Effector memory CD4-positive, alpha-beta T cell (primary cell): ENCODE results near the gene IL13.

ENCODE experiments used
- DNase-seq, 3 donors: peaks; one replicate each; pipeline ENCODE4 v3.0.0-alpha.2; 2020
- H3K27ac ChIP-seq: 2 replicates; pipeline ENCODE4 v1.7.0; 2013; ENCODE audit warnings: mild to moderate bottlenecking, low read length, moderate library complexity; ENCODE audit not compliant: insufficient read depth, poor library complexity, severe bottlenecking
- H3K27me3 ChIP-seq: replicated peaks from 2 replicates; pipeline ENCODE4 v1.7.0; 2013; ENCODE audit warnings: mild to moderate bottlenecking, low read length; ENCODE audit not compliant: insufficient read depth, control insufficient read depth, poor library complexity, severe bottlenecking
- H3K36me3 ChIP-seq: 2 replicates; pipeline ENCODE4 v1.7.0; 2013; ENCODE audit warnings: mild to moderate bottlenecking, low read length, moderate library complexity; ENCODE audit not compliant: control insufficient read depth, insufficient read depth
- H3K4me1 ChIP-seq: 2 replicates; pipeline ENCODE4 v1.7.0; 2013; ENCODE audit warnings: low read length, mild to moderate bottlenecking; ENCODE audit not compliant: control insufficient read depth, insufficient read depth, poor library complexity, severe bottlenecking
- H3K4me3 ChIP-seq: 2 replicates; pipeline ENCODE4 v1.7.0; 2013; ENCODE audit warnings: low read length, low read depth, mild to moderate bottlenecking; ENCODE audit not compliant: insufficient read depth, poor library complexity, severe bottlenecking
- H3K9me3 ChIP-seq: 2 replicates; pipeline ENCODE4 v1.7.0; 2013; ENCODE audit warnings: mild to moderate bottlenecking, low read length, moderate library complexity; ENCODE audit not compliant: control insufficient read depth

IL13 gene

DNA sequence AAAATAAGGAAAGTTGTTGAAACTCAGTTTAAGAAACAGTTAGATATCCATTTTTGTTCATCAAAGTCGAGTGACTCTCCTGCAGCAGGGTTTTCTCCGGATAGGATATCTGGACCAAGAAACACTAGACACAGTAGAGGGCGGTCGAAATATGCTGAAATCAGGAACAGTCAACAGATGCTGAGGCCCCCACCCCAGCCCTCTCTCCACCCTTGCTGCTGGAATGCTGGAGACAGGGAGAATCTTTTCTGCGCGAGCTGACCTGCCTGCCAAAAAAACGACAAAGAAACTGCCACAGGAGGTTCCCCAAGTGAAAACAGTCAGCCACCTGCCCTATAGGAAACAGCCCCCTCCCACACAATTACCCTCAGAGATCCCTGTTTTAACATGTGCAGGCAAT, 4.3 kb upstream of the IL13 start:
- no peak for DNase-seq
- Histone ChIP-seq H3K36me3 (no peaks in the 10 kb centered on the region), H3K27ac (no peak overlapping the region), H3K9me3 (peaks cover 5% of the 10 kb centered on the region), H3K4me3 (no peak overlapping the region), H3K27me3 (peaks cover 15% of the 10 kb centered on the region), H3K4me1 (peaks cover 9% of the 10 kb centered on the region)

DNA sequence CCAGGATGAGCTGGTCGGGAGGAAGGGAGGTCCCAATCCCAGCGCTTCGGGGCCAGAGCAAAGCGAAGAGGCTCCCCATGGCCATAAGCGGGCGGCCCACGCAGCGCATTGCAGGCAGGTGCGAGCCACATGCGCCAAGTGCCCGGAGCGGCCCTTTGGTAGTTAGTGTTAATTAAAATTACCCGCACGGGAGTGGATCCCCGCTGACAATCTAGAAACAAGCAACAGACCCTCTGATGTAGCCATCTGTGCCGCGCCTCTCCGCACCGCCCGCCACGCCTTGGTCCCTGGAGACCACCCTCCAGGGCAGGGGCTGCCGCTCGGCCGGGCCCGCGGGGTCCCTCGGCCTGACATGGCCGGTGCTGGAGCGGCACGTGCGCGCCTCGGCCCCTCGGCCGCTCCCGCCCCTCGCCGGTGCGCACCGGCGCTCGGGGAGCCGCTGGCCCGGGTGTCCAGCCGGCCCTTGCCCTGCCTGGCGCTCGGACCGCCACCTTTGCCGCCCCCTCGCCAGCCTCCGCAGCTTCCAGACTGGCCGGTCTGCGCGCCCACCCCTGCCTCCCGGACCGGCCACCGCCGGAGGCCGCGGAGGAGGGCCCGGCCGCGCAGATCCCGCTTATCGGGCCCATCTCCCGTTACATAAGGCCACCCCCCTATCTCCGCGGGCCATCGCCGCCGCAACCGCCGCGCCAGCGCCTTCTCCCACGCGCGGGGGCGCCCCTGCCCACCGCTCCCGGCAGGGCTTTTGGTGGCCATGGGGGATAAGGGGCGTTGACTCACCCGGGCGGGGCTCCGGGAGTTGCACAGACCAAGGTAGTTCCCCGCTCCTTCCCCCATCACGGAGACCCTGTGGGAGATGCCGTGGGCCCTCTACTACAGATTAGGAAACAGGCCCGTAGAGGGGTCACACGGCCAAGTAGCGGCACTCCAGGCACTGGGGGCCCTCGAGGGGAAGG, 1.9 kb upstream of the IL13 start:
- Histone ChIP-seq H3K27ac (no peak overlapping the region), H3K9me3 (no peaks in the 10 kb centered on the region), H3K4me1 (peaks cover 10% of the 10 kb centered on the region), H3K4me3 (peak overlapping the region; percentile 48), H3K36me3 (no peaks in the 10 kb centered on the region), H3K27me3 (peaks cover 15% of the 10 kb centered on the region)
- peak in 1 of 3 donors; percentile 18 for DNase-seq

DNA sequence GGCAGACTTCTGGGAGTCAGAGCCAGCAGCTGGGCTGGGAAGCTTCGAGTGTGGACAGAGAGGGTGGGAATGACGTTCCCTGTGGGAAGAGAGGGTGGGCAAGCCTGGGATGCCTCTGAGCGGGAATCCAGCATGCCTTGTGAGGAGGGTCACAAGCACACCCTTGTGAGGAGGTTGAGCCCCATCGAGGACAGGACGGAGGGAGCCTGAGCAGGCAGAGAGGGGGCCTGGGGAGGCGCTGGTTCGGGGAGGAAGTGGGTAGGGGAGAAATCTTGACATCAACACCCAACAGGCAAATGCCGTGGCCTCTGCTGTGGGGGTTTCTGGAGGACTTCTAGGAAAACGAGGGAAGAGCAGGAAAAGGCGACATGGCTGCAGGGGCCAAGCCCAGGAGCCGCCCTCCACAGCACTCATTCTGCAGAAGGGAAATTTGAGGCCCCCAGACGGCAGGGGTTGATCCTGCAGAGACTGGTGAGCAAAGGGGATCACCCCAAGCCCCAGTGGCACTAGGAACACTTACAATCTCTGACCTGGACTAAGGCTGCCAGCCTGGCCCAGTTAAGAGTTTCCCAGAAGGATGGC, 1.1 kb upstream of the IL13 start:
- Histone ChIP-seq H3K4me3 (peak overlapping the region; percentile 48), H3K27ac (no peak overlapping the region), H3K4me1 (peaks cover 13% of the 10 kb centered on the region), H3K9me3 (no peaks in the 10 kb centered on the region), H3K27me3 (peaks cover 15% of the 10 kb centered on the region), H3K36me3 (no peaks in the 10 kb centered on the region)
- DNase-seq, result no peak

DNA sequence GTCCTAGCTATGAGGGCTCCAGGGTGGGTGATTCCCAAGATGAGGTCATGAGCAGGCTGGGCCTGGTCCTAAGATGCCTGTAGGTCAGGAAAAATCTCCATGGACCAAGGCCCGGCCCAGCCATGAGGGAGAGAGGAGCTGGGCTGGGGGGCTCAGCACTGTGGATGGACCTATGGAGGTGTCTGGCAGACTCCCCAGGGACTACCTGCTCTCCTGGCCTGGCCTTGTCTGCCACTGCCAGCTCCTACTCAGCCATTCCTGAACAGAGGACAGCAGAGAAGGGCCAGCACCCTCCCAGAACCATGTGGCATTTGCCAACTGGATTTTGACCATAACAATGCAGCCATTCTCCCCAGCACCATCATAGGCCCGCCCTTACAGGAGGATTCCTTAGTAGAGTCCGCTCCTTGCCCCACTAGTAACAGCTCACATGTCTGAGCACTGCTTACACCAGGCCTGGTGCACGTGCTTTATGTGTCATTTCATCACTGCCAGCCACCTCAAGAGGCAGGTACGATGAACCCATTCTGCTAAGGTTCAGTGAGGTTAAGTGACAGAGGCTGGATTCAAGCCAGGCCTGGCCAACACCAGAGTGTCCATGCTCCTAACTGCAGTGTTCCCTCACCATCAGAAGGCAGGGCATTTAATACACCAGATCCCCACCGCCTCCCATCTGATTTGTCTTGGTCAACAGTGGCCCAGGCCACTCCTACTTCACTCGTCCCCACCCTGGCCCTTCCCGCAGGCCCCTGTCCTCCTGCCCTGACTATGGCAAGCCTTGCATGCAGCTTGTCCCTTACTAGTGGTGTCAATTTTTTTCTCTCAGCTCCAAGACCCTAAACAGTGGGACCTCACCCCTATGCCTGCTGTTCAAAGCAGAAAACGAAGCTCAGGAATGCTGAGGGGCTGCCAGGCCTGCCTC, 669 bp downstream of the IL13 start:
- Histone ChIP-seq H3K36me3 (no peaks in the 10 kb centered on the region), H3K27me3 (peaks cover 15% of the 10 kb centered on the region), H3K4me3 (no peak overlapping the region), H3K27ac (no peak overlapping the region), H3K9me3 (no peaks in the 10 kb centered on the region), H3K4me1 (peaks cover 13% of the 10 kb centered on the region)
- no peak for DNase-seq

DNA sequence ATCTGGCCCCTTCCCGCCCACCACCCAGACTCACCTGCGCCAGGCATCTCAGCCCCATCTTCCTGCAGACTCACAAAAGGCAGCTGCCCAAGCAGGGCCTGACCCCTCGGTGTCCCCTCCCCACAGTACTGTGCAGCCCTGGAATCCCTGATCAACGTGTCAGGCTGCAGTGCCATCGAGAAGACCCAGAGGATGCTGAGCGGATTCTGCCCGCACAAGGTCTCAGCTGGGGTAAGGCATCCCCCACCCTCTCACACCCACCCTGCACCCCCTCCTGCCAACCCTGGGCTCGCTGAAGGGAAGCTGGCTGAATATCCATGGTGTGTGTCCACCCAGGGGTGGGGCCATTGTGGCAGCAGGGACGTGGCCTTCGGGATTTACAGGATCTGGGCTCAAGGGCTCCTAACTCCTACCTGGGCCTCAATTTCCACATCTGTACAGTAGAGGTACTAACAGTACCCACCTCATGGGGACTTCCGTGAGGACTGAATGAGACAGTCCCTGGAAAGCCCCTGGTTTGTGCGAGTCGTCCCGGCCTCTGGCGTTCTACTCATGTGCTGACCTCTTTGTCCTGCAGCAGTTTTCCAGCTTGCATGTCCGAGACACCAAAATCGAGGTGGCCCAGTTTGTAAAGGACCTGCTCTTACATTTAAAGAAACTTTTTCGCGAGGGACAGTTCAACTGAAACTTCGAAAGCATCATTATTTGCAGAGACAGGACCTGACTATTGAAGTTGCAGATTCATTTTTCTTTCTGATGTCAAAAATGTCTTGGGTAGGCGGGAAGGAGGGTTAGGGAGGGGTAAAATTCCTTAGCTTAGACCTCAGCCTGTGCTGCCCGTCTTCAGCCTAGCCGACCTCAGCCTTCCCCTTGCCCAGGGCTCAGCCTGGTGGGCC, 1.9 kb downstream of the IL13 start:
- DNase-seq, result no peak
- Histone ChIP-seq H3K4me3 (no peak overlapping the region), H3K4me1 (peaks cover 13% of the 10 kb centered on the region), H3K27me3 (peaks cover 15% of the 10 kb centered on the region), H3K9me3 (no peaks in the 10 kb centered on the region), H3K36me3 (no peaks in the 10 kb centered on the region), H3K27ac (no peak overlapping the region)

DNA sequence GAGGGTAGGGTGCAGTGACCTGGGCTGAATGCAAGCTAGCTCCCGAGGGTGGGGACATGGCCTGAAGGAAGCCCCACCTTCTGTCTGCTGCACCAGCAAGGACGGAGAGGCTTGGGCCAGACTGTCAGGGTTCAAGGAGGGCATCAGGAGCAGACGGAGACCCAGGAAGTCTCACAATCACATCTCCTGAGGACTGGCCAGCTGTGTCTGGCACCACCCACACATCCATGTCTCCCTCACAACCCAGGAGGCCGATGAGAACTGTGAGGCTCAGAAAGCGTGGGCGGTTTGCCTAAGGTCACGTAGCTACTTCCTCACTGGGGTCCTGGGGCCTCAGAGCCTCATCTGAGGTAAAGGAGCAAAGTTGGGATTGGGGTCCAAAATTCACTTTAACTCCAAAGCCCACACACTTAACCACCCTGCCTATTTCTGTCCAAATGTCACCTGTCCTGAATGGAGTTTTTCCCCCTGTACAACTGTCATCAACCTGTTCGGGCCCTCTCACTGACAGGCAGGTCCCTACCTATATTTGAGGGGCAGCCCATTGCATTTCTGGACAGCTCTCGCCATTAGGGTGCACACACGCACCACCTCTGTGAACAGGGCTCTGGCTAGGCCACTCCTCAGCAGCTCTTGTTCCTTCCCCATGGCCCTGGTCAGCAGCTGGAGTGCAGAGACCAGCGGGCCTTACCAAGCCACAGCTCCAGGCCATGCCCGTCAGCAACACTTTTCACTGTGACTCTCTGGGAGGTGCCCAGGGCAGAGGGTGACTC, 3.4 kb downstream of the IL13 start:
- Histone ChIP-seq H3K27ac (no peak overlapping the region), H3K4me1 (peaks cover 12% of the 10 kb centered on the region), H3K9me3 (no peaks in the 10 kb centered on the region), H3K36me3 (no peaks in the 10 kb centered on the region), H3K27me3 (peaks cover 7% of the 10 kb centered on the region), H3K4me3 (no peak overlapping the region)
- no peak for DNase-seq

DNA sequence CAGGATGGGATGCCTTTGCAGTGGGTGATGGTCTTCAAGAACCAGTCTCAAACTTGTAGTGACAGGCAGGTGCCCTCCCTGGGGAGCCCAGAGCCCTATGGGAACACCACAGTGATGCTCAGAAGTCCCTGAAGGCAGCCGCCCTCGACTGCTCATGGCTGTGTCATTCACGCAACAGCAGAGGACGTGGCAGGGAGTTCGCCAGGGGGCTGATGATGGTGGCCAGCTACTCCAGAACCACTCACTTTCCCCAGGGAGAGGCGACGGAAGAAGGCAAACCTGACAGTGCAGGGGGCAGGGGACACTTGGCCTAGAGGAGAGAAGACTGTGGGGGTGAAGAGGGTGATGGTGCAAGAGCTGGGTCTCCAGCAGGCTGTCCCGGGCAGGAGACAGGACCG, 4.0 kb downstream of the IL13 start:
- H3K27ac ChIP-seq, result no peak overlapping the region
- peaks cover 6% of the 10 kb centered on the region for H3K4me1 ChIP-seq
- H3K9me3 ChIP-seq, result no peaks in the 10 kb centered on the region
- no peak for DNase-seq
- H3K36me3 ChIP-seq, result no peaks in the 10 kb centered on the region
- no peak overlapping the region for H3K4me3 ChIP-seq
- peaks cover 1% of the 10 kb centered on the region for H3K27me3 ChIP-seq

DNA sequence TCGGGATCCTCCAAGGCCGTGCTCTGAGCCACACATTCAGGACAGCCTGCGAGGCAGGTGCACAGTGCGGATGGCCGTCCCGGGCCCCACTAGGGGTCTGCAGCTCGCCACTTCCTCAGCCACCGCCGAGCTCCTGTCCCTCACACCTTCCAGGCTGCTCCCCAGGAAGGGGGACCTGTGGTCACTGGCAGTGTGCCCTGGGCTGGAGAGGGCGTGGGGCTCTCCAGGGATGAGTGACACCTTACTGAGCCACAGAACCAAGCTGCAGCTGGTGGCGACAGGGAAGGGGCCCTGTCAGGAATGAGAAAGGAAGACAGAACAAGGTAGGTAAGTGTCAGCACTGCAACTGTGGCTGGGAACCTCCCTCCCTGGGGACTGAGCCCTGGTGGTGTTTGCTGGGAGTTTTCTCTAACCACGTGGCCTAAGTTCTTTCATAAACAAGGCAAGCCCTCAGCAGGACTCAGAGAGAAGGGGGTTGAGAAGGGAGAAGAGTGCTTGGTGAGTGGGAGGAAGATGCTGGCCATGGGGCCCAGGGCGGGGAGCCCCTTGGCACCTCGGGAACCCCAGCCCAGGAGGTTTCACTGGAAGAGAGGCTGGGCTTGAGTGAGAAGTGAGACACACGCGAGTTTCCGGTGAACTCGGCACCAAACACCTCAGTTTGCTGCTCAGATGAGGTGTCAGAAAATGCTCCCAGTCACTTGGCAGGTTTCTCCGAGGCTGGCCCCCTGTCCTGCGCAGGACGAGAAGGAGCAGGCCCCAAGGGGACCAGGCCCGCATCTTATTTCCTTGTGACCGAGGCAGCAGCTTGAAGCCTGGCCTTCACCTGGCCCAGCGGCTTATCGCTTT, 5.2 kb downstream of the IL13 start:
- H3K27me3 ChIP-seq, result no peaks in the 10 kb centered on the region
- DNase-seq, result no peak
- no peak overlapping the region for H3K4me3 ChIP-seq
- no peaks in the 10 kb centered on the region for H3K36me3 ChIP-seq
- no peaks in the 10 kb centered on the region for H3K9me3 ChIP-seq
- no peak overlapping the region for H3K27ac ChIP-seq
- H3K4me1 ChIP-seq, result peaks cover 4% of the 10 kb centered on the region
